IMR-90 (cell line): ENCODE measurements around the gene AGAP2. TPM values are rescaled to one million over a fixed set of nuclear protein-coding genes. Genes with fewer than 3 reads are reported as not detected.

Experiments used
- ATAC-seq: fragments of 200-7000 bp; cut with Tn5 transposase; 2 replicates; pipeline ENCODE4 v1.9.1; 2020; ENCODE audit warnings: low read depth, mild to moderate bottlenecking, moderate library complexity
- BruUV-seq: library from RNA; stranded (reverse); fragments of 400-500 nt; replicated peaks from 2 replicates; lab custom pipeline; 2021; lab: Mats Ljungman, UMichigan
- CTCF ChIA-PET: fragments of 300-600 bp; formaldehyde crosslinking; extraction: SDS; loops from one replicate; lab custom pipeline; 2021; ENCODE audit warnings: antibody characterized with exemption; lab: Yijun Ruan, JAX
- POLR2A ChIA-PET: fragments of 300-600 bp; sonication (Branson Sonifier 250); formaldehyde crosslinking; loops from one replicate; lab custom pipeline; 2022; ENCODE audit warnings: antibody characterized with exemption; ENCODE audit not compliant: unreplicated experiment; lab: Charles Lee
- DNase-seq: peaks from one replicate; pipeline ENCODE4 v3.0.0; 2013
- H2AFZ ChIP-seq: replicated peaks from 2 replicates; pipeline ENCODE3; 2013; ENCODE audit warnings: low read length, mild to moderate bottlenecking; ENCODE audit not compliant: poor library complexity
- H2AK5ac ChIP-seq: 2 replicates; pipeline ENCODE4 v1.6.1; 2013; ENCODE audit warnings: low read depth, low read length, inconsistent platforms
- H2AK9ac ChIP-seq: replicated peaks from 2 replicates; pipeline ENCODE3; 2013; ENCODE audit warnings: mild to moderate bottlenecking, low read depth, low read length, moderate library complexity; ENCODE audit not compliant: poor library complexity
- H2BK120ac ChIP-seq: 2 replicates; pipeline ENCODE4 v1.6.1; 2013; ENCODE audit warnings: low read depth, low read length, inconsistent platforms
- H2BK15ac ChIP-seq: 3 replicates; pipeline ENCODE4 v1.6.1; 2013; ENCODE audit warnings: low read depth, low read length, inconsistent platforms
- H2BK20ac ChIP-seq: 2 replicates; pipeline ENCODE4 v1.6.1; 2013; ENCODE audit warnings: low read depth, mild to moderate bottlenecking, inconsistent platforms, low read length, moderate library complexity
- H2BK5ac ChIP-seq: 2 replicates; pipeline ENCODE4 v1.6.1; 2013; ENCODE audit warnings: mild to moderate bottlenecking, low read depth, low read length, inconsistent platforms; ENCODE audit not compliant: poor library complexity, severe bottlenecking
- H3K14ac ChIP-seq: replicated peaks from 2 replicates; pipeline ENCODE4 v1.6.1; 2013; ENCODE audit warnings: low read depth, low read length, inconsistent platforms
- H3K18ac ChIP-seq: 2 replicates; pipeline ENCODE4 v1.6.1; 2013; ENCODE audit warnings: low read depth, low read length, control low read depth
- H3K23ac ChIP-seq: 2 replicates; pipeline ENCODE4 v1.6.1; 2013; ENCODE audit warnings: low read depth, low read length, inconsistent platforms
- H3K27ac ChIP-seq: 2 replicates; pipeline ENCODE4 v1.5.1; 2013; ENCODE audit warnings: mild to moderate bottlenecking, control low read depth, low read length; ENCODE audit not compliant: insufficient read depth
- H3K27me3 ChIP-seq: 2 replicates; pipeline ENCODE4 v1.6.1; 2013; ENCODE audit warnings: low read length; ENCODE audit not compliant: control insufficient read depth, insufficient read depth
- H3K36me3 ChIP-seq: 2 replicates; pipeline ENCODE4 v1.6.1; 2013; ENCODE audit warnings: low read length, mixed read lengths; ENCODE audit not compliant: control insufficient read depth, insufficient read depth
- H3K4ac ChIP-seq: 2 replicates; pipeline ENCODE4 v1.6.1; 2013; ENCODE audit warnings: low read depth, low read length, inconsistent platforms
- H3K4me1 ChIP-seq: 2 replicates; pipeline ENCODE4 v1.6.1; 2013; ENCODE audit warnings: low read length, mixed read lengths; ENCODE audit not compliant: control insufficient read depth, insufficient read depth
- H3K4me2 ChIP-seq: 2 replicates; pipeline ENCODE4 v1.6.1; 2013; ENCODE audit warnings: low read depth, mild to moderate bottlenecking, control low read depth, low read length, moderate library complexity
- H3K4me3 ChIP-seq: 2 replicates; pipeline ENCODE4 v1.5.1; 2013; ENCODE audit warnings: low read depth, mild to moderate bottlenecking, control low read depth, low read length, moderate library complexity; ENCODE audit not compliant: insufficient read depth
- H3K56ac ChIP-seq: 2 replicates; pipeline ENCODE4 v1.6.1; 2013; ENCODE audit warnings: low read length, inconsistent platforms; ENCODE audit not compliant: insufficient read depth; ENCODE audit errors: extremely low read depth
- H3K79me1 ChIP-seq, 2 experiments: 2 replicates each; pipeline ENCODE4 v1.6.1; 2013; ENCODE audit warnings: low read length in 2 of 2, inconsistent platforms in 1 of 2, low read depth in 1 of 2
- H3K9ac ChIP-seq: 2 replicates; pipeline ENCODE4 v1.6.1; 2013; ENCODE audit warnings: low read depth, low read length, control low read depth
- H3K9me1 ChIP-seq: 2 replicates; pipeline ENCODE4 v1.6.1; 2013; ENCODE audit warnings: low read length, inconsistent platforms; ENCODE audit not compliant: insufficient read depth
- H3K9me3 ChIP-seq: 2 replicates; pipeline ENCODE4 v1.6.1; 2013; ENCODE audit warnings: low read length; ENCODE audit not compliant: control insufficient read depth, insufficient read depth
- H4K20me1 ChIP-seq: 2 replicates; pipeline ENCODE4 v1.6.1; 2013; ENCODE audit warnings: low read length, inconsistent platforms; ENCODE audit not compliant: insufficient read depth
- H4K5ac ChIP-seq: 2 replicates; pipeline ENCODE4 v1.6.1; 2013; ENCODE audit warnings: mild to moderate bottlenecking, low read depth, low read length, control low read depth
- H4K8ac ChIP-seq, 2 experiments: 2 replicates each; pipeline ENCODE4 v1.6.1; 2013; ENCODE audit warnings: low read depth in 2 of 2, low read length in 2 of 2, control low read depth in 1 of 2, inconsistent platforms in 1 of 2
- H4K91ac ChIP-seq: 2 replicates; pipeline ENCODE4 v1.6.1; 2013; ENCODE audit warnings: low read depth, low read length, inconsistent platforms; ENCODE audit not compliant: insufficient read depth
- BHLHE40 ChIP-seq: fragments of 150-350 bp; IDR thresholded peaks from 2 replicates; pipeline ENCODE4 v1.6.1; 2016; ENCODE audit warnings: mild to moderate bottlenecking, low read depth, low read length
- CEBPB ChIP-seq: IDR thresholded peaks from 2 replicates; pipeline ENCODE4 v1.6.1; 2012; ENCODE audit warnings: low read depth, low read length, improper control_type of control experiment
- NFE2L2 ChIP-seq: fragments of 150-350 bp; IDR thresholded peaks from 2 replicates; pipeline ENCODE4 v1.6.1; 2016; ENCODE audit warnings: low read depth, mild to moderate bottlenecking, low read length
- POLR2A ChIP-seq: IDR thresholded peaks from 2 replicates; pipeline ENCODE4 v1.6.1; 2012; ENCODE audit warnings: mild to moderate bottlenecking, low read depth, low read length
- RAD21 ChIP-seq: IDR thresholded peaks from 2 replicates; pipeline ENCODE4 v1.6.1; 2012; ENCODE audit warnings: low read length, improper control_type of control experiment
- WGBS, 2 experiments: methylation state at CpG; one replicate each; pipeline versions ENCODE4 v1.1.5 to v1.1.7; 2013; ENCODE audit warnings: missing lambda C conversion rate in 2 of 2; ENCODE audit not compliant: insufficient read length in 1 of 2; ENCODE audit errors: extremely low coverage in 2 of 2; 5-methylcytosine and 5-hydroxymethylcytosine counted together
- dilution Hi-C: fragments of 300-500 bp; cut with HindIII; formaldehyde crosslinking; loops from one replicate; pipeline ENCODE4 v1.14.3; 2018; ENCODE audit warnings: low sequenced_read_pairs; ENCODE audit not compliant: unreplicated experiment
- in situ Hi-C: fragments of 300-500 bp; cut with MboI; formaldehyde crosslinking; loops from 3 replicates; pipeline ENCODE4 v1.14.3; 2019; ENCODE audit warnings: low sequenced_read_pairs, inconsistent platforms, mixed read lengths
- intact Hi-C: fragments of 100-400 bp; cut with micrococcal nuclease; formaldehyde crosslinking; loops from 2 replicates; pipeline ENCODE4 v1.10.0; 2022
- polyA plus RNA-seq, 3 experiments: library from polyadenylated mRNA; depleted of rRNA; stranded (reverse); fragments of >200 nt; gene quantifications; 2 replicates each; pipeline ENCODE4 v1.2.3, GENCODE V29; 2012; ENCODE audit warnings: low replicate concordance in 1 of 3
- total RNA-seq: library from RNA; depleted of rRNA; stranded (reverse); fragments of >200 nt; gene quantifications from 2 replicates; pipeline ENCODE4 v1.2.3, GENCODE V29; 2012
- TF ChIP-seq, protein P1 (sequence below): conservative IDR thresholded peaks from 2 replicates; pipeline ENCODE4 v1.5.1; 2012; ENCODE audit warnings: mild to moderate bottlenecking, low read depth, low read length, improper control_type of control experiment
- TF ChIP-seq, protein P2 (sequence below): fragments of 150-350 bp; IDR thresholded peaks from 2 replicates; pipeline ENCODE4 v1.6.1; 2016; ENCODE audit warnings: low read depth, mild to moderate bottlenecking, low read length, moderate library complexity, borderline replicate concordance
- TF ChIP-seq, protein P3 (sequence below): fragments of 150-350 bp; IDR thresholded peaks from 2 replicates; pipeline ENCODE4 v1.6.1; 2017; ENCODE audit warnings: mild to moderate bottlenecking, antibody characterized with exemption, low read length, low read depth

AGAP2 gene
- total and polyA plus RNA-seq, 2 of the 4 experiments (the other 2 are of a cell fraction) = 0.03 to 0.18 TPM

DNA sequence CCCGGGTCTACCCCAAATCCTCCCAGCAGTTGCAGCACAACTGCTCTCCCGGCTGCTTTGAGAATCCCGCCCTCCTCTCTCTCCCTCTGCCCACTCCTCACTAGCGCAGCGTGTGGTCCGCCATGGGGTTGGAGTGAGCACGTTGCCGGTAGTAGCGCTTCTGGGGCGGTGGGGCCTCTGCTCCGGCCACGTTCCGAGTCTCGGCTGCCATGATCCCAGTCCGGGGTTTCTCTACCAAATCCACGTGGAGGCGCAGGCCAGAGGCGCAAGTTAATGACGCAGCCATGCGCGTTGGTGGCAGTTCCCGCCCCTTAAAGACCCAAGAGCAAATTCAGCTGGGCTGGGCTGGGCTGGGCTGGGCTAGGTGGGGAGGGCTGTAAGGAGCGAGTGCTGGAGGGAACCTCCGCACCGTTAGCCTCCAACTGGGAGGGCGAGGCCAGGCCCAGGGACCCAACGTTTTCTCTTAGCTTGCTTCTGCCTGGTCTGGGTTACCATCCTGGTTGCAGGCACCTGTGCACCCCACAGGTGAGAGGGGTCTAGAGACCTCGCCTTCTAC lies 33.4 kb upstream of the AGAP2 start, which contains the start of gene METTL1 (continued):
- TF ChIP-seq, protein P1, sequence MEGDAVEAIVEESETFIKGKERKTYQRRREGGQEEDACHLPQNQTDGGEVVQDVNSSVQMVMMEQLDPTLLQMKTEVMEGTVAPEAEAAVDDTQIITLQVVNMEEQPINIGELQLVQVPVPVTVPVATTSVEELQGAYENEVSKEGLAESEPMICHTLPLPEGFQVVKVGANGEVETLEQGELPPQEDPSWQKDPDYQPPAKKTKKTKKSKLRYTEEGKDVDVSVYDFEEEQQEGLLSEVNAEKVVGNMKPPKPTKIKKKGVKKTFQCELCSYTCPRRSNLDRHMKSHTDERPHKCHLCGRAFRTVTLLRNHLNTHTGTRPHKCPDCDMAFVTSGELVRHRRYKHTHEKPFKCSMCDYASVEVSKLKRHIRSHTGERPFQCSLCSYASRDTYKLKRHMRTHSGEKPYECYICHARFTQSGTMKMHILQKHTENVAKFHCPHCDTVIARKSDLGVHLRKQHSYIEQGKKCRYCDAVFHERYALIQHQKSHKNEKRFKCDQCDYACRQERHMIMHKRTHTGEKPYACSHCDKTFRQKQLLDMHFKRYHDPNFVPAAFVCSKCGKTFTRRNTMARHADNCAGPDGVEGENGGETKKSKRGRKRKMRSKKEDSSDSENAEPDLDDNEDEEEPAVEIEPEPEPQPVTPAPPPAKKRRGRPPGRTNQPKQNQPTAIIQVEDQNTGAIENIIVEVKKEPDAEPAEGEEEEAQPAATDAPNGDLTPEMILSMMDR = no peak

DNA sequence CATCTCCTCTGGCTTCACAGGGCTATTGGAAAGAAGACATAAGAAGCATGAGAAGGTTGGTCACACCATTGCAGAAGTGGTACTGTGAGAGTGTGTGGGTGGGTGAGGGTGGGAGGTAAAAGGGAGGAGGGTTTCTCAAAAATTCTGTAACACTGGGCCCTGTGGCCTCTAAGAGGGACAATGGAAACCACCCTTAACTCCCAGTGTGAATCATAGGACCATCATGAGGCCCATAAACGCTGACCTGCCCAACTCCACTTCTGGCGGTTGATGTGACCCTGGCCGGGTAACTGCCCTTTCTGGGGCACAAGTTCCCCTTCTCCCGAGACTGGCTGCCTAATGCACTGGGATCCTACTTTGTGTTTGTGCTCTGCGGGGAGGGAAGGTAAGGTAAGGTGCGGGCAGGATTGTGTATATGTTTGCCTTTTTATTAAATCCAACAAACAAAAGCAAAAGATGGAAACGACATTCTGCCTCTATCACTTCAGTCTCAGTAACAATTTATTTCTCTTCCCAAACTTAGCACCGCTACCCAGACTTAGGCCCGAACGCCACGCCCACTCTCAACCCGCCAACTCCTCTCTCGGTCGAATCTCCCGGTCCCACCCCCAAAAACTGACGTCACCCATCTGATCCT lies 32.8 kb upstream of the AGAP2 start:
- H3K56ac ChIP-seq = peak overlapping the region; percentile 68; the same call in 1 of the 2 replicates
- peaks cover 3% of the 10 kb centered on the region for H3K36me3 ChIP-seq
- H2BK20ac ChIP-seq = no peak overlapping the region
- H2BK120ac ChIP-seq = peak overlapping the region; percentile 86; the same call in 1 of the 2 replicates
- peak overlapping the region; percentile 68 for H4K5ac ChIP-seq
- peaks cover 16 to 28% of the 10 kb centered on the region in 2 experiments; a peak in 3 of 4 replicates for H3K79me1 ChIP-seq
- peak overlapping the region; percentile 82 for H3K27ac ChIP-seq
- peak overlapping the region; percentile 78 for H3K4me3 ChIP-seq
- peak overlapping the region; percentile 98; the same call in 1 of the 2 replicates for H3K4ac ChIP-seq
- H3K9me1 ChIP-seq = peaks cover 9% of the 10 kb centered on the region
- ATAC-seq = peak; percentile 81
- H4K91ac ChIP-seq = peak overlapping the region; percentile 95
- DNase-seq = peak; percentile 90
- H3K9ac ChIP-seq = peak overlapping the region; percentile 70
- peak overlapping the region; percentile 95 for H3K14ac ChIP-seq
- ChIA-PET POLR2A (interaction anchor here (0.9 kb wide), 1 partner anchor 27 kb away, joined by 4 read pairs; the partner anchor contains the start of gene TSPAN31), CTCF (no interaction called here)
- TSS peak; percentile 44 for BruUV-seq
- H3K4me2 ChIP-seq = peak overlapping the region; percentile 83
- dilution Hi-C loops (no loop called here), in situ Hi-C loops (no loop called here), intact Hi-C loops (no loop called here)
- 5% methylated on average over 8 of the region's 16 CpGs; no CpG with 5 or more reads in 1 of the 2 experiments for WGBS, 2 experiments
- no peaks in the 10 kb centered on the region for H3K9me3 ChIP-seq
- H2BK15ac ChIP-seq = no peak overlapping the region
- peak overlapping the region; percentile 89 for H2AK5ac ChIP-seq
- peaks cover 7% of the 10 kb centered on the region; the same call in 1 of the 2 replicates for H3K4me1 ChIP-seq
- peak overlapping the region; percentile 97 for H2AK9ac ChIP-seq
- no peaks in the 10 kb centered on the region for H4K20me1 ChIP-seq
- H3K23ac ChIP-seq = peak overlapping the region; percentile 74; the same call in 1 of the 2 replicates
- H3K27me3 ChIP-seq = peaks cover 7% of the 10 kb centered on the region
- H2AFZ ChIP-seq = peak overlapping the region; percentile 99
- peak overlapping the region; percentile 78 for H2BK5ac ChIP-seq
- H3K18ac ChIP-seq = no peak overlapping the region
- peak overlapping the region; percentile 93 to 99 for H4K8ac ChIP-seq
- TF ChIP-seq, protein P2, sequence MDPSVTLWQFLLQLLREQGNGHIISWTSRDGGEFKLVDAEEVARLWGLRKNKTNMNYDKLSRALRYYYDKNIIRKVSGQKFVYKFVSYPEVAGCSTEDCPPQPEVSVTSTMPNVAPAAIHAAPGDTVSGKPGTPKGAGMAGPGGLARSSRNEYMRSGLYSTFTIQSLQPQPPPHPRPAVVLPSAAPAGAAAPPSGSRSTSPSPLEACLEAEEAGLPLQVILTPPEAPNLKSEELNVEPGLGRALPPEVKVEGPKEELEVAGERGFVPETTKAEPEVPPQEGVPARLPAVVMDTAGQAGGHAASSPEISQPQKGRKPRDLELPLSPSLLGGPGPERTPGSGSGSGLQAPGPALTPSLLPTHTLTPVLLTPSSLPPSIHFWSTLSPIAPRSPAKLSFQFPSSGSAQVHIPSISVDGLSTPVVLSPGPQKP = no peak
- TF ChIP-seq RAD21 (no peak), BHLHE40 (no peak), CEBPB (no peak), NFE2L2 (no peak), POLR2A (no peak)
- TF ChIP-seq, protein P3, sequence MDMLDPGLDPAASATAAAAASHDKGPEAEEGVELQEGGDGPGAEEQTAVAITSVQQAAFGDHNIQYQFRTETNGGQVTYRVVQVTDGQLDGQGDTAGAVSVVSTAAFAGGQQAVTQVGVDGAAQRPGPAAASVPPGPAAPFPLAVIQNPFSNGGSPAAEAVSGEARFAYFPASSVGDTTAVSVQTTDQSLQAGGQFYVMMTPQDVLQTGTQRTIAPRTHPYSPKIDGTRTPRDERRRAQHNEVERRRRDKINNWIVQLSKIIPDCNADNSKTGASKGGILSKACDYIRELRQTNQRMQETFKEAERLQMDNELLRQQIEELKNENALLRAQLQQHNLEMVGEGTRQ = no peak
- TF ChIP-seq, protein P1 = no peak
